GM21447 (cell line): ENCODE data around the gene PPY.
"Not testable (repeated sequence)": the region's sequence is repeated elsewhere in the genome, so short reads cannot be mapped to it uniquely, and the experiment has no call there.

ENCODE experiments used
- ATAC-seq: cut with Tn5 transposase; IDR thresholded peaks from one replicate; pipeline ENCODE4 v1.9.1; 2021; ENCODE audit not compliant: unreplicated experiment

Gene PPY

DNA sequence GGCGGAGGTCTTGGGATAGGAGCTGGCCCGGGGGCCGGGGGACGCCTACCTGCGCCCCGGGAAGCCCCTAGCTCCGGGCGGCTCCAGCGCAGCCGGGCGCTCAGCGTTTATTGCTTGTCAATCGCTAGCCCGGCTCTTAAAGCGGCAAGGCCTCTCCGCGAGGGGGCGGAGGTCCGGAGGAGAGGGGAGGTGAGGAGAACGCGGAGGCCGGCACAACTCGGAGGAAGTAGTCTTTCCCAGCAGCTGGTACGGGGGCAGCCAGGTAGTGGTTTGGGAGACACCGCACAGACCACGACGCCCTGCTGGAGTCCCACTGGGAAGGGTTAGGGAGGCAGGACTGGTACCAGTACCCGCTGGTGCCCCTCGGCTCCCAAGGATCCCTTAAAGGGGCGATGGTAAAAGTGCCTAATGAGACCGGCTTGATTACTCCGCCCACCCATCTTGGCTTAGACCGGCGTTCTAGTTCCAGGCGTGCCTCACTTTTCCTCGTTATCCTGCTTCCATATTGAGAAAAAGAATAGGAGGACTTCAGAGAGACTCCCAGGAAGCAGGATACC is 34.8 kb downstream of the PPY start, which contains the start of gene MPP2:
Gene MPP2, minus strand, starts transcription at position 112 of the 557 bp plus-strand sequence. CDS start 3,076 bp downstream, outside the sequence.
- ATAC-seq, result no peak

- no peak for ATAC-seq
Observed at GRCh38 chr17:43906951-43907424, 35.3 kb downstream of the PPY start.

GRCh38 chr17:43905985-43906852 is 36.1 kb downstream of the PPY start:
- ATAC-seq, result no peak

- no peak for ATAC-seq
Observed at GRCh38 chr17:43905400-43905984, 36.8 kb downstream of the PPY start.

DNA sequence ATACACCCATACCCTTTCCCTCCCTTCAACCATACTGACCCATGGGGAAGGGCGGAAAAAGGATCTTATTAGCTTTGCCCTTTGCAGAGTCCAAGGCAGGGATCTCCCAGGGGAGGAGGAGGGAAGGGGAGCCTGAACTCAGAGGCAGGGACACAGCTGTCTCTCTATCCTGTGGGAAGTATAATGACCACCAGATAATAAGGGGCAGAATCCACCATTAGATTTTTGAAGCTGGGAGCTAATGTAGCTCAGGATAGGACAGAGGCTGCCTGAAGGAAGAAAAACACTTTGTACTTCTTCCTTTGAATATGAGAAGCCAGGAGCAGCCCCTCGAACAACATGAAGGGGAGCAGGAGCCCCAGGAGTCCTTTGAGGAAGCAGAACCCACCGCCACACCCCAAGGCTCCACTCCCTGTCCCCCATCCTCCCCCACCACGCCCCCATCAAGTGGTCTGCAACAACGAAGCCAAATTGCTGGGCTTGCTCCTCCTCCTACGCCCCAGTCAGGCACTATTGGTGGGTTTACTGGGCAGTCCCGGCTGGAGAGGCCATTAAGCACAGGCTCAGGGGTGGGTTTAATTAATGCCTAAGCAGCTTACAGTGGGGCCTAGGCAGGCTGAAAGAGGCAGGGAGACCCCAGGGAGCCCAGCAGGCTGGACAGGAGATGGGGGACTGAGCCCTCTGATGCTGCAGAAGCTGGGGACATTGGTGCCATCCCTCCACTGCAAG is 40.3 kb downstream of the PPY start:
- ATAC-seq, result no peak

DNA sequence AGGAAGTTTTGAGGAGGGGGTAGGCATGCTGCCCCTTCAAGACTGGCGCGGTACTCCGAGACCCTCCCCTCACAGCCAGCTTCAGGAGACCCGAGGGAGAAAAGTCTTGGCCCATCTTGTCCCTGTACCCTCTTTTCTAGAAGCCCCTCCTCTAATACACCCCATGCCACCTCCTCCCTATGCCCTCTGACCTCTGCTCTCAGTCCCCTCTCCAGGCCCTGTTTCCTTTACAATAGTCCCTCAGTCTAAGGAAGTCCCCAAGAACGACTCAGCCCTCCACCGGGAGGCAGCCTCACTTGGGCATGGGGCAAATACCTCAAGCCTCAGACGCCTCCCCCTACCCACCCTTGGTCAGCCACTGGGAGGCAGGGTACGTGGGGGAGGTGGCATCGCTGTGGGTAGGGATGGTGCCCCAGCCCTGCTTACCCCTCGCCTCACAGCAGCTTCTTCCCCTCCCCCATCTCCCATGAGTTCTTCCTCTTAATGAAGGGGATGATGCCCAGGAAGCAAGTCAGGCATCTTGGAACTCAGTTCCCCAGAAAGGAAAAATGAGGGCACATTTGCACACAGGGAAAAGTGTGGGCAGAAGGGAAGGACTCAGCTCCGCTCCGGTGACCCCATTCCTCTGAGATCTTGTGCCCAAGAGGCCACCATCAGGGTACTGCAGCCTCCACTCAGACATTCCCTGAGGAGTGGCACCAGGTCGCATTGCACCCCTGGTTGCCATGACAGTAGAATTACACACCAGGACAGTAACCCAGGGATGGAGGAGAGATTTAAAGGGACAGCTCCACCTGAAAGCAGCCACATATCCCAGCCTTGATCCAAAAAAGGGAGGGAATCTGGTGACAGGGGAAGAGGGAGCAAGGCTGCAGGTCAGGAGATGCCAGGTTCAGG is 41.2 kb downstream of the PPY start:
- no peak for ATAC-seq

DNA sequence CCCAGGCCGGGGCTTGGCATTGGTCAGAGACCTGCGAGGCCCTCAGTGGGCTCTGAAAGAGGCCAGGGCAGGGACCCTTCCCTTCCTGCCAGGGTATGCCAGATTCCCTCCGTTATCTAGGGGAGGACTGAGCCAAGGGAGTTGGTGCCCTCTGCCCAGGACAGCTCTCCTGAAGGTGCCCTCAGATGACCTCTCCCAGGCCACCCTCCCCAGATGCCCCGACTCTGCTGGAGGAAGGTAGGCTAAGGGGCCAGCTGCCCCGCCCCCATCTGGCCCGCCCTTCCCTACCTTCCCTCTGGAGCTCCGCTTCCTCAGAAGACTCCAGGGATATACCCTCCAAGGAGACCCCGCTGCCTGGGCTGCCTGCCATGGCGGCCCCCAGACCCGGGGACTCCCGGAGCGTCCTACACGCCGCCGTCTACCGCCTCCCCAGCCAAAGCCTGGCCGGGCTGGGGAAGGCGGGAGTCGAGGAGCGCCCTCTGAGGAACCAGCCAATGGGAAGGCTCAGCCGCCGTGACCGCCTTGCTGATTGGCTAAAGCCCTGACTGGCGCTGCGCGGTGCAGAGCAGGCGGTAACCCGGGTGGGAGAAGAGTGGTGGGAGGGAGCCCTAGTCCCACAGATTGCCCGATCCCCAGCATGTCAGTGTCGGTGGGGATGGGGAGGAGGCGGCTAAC is 42.0 kb downstream of the PPY start:
- ATAC-seq, result no peak

DNA sequence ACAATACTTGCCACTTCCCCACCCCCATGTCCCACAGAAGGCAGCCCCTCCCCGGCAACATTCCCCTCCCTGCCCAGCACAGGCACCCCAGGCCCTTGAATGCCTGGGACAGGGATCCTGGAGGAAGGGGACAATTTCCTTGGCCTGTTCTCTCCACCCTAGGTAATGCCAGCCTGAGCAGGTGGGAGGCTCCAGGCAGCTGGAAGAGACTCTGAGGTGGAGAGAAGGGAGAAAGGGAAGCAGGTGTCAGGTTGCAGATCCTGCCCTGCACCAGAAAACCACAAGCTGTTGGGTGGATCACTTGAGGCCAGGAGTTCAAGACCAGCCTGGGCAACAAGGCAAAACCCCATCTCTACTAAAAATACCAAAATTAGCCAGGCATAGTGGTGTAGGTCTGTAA is 43.8 kb downstream of the PPY start:
- ATAC-seq, result no peak

DNA sequence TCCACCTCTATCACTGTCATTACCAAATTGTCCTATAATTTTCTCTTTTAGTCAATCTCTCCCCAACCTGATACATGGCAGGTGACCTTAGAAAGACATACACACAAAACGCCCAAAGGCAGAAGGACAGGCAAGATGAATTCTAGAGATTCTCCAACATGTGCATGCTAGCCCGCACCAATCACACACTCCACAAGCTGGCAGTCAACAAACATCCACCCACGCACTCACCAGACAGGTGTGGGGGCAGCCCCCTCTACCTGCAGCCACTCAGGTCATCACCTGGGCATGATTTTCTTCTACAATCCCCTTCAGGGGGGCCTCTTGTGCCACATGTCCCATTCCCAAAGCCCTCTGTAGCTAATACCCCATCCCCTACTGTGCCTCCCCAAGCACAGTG is 44.4 kb downstream of the PPY start:
- no peak for ATAC-seq

GRCh38 chr17:43894494-43894893 is 47.8 kb downstream of the PPY start:
- ATAC-seq, result not testable (repeated sequence)

- no peak for ATAC-seq
Observed at GRCh38 chr17:43892647-43892952, 49.7 kb downstream of the PPY start.

DNA sequence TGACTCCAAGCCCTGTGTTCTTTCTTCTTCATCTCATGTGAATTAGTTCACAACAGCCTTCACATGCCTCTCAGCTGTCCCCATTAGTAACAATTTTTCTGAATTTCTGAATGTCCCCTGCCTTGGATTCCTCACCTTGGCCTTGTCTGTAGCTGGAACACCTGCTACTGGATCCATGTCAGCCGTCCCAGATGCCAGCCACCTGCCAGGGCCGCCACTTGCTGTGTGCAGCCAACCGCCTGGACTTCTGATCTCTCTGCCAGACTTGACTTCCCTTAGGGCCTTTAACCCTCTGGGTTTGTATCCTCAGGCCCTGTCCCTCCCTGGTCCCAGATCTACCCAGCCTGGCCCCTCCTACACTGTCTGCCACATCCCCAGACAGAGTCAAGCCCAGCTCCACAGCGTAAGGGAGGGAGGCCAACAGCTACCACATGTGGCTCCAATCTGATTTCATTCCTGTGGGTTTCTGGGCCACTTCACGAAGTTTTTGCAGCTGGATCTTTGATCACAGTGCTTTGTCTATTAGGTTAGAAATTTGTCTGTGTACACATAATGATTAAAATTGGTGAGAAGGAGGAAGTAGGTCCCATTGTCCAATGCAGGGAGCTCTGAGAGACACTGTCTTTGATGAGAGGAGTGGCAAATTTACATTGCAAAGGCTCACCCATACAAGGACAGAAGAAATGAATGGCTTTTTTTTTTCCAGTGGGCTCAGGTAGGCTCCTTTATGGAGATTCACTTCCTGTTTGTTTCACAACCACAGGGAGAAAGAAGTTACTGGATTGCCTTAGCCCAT is 50.2 kb downstream of the PPY start:
- ATAC-seq, result no peak
